IgD-negative memory B cell (primary cell): ENCODE data around the gene KRTAP5-3. TPM values are rescaled to one million over a fixed set of nuclear protein-coding genes. Genes with fewer than 3 reads are reported as not detected.
A peak's percentile ranks its signal among the peaks of the same experiment; 100 is the strongest.

Experiments used
- H3K27ac Mint-ChIP-seq, 3 donors: one replicate each; pipeline ENCODE4 v1.8.0; 2020 to 2022; ENCODE audit warnings: mild to moderate bottlenecking in 3 of 3, mixed read lengths in 3 of 3, moderate library complexity in 1 of 3
- H3K27me3 Mint-ChIP-seq: one replicate; pipeline ENCODE4 v1.8.0; 2021; ENCODE audit warnings: mixed read lengths
- H3K36me3 Mint-ChIP-seq: one replicate; pipeline ENCODE4 v1.8.0; 2020; ENCODE audit warnings: mild to moderate bottlenecking, mixed read lengths
- H3K4me1 Mint-ChIP-seq, 3 donors: one replicate each; pipeline ENCODE4 v1.8.0; 2020 to 2022; ENCODE audit warnings: mixed read lengths in 3 of 3, mild to moderate bottlenecking in 1 of 3
- H3K4me3 Mint-ChIP-seq, 4 donors: one replicate each; pipeline ENCODE4 v1.8.0; 2020 to 2022; ENCODE audit warnings: mild to moderate bottlenecking in 4 of 4, mixed read lengths in 4 of 4, moderate library complexity in 3 of 4
- H3K9me3 Mint-ChIP-seq, 3 donors: one replicate each; pipeline ENCODE4 v1.8.0; 2020 to 2021; ENCODE audit warnings: mixed read lengths in 3 of 3, mild to moderate bottlenecking in 1 of 3
- polyA plus RNA-seq: library from polyadenylated mRNA; unstranded; fragments of 300-500 nt; fragmentation: Illumina TruSeq; gene quantifications from one replicate; pipeline ENCODE4 v1.2.3, GENCODE V29; 2021

KRTAP5-3 gene
- polyA plus RNA-seq, 1 donor from 2014 or later, result not detected

DNA sequence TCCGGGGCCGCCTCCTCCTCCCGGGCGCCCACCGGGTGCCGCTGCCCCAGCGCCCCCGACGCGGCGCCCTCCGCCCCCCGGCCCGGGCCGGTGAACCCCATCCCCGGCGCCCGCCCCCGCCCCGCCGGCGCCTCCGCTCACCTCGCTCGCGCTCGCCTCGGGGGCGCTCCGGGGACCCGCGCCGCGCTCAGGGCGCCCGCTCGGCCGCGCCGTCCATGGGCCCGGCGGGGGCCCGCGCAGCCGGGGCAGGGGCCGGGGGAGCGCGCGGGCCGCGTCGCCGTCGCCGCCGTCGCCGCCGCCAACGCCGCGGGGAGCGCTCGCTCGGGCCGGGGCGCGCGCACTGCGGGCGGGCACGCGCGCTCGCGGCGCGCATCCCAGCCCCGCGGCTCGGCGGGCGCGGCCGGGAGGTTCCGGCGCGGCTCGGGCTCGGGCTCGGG lies 36.5 kb downstream of the KRTAP5-3 start:
- Mint-ChIP-seq H3K36me3 (no peaks in the 10 kb centered on the region), H3K4me3 (no peak overlapping the region), H3K27me3 (peaks cover 10% of the 10 kb centered on the region), H3K4me1 (peaks cover 0 to 8% (median 3%) of the 10 kb centered on the region in 3 donors), H3K9me3 (no peaks in the 10 kb centered on the region), H3K27ac (no peak overlapping the region)

DNA sequence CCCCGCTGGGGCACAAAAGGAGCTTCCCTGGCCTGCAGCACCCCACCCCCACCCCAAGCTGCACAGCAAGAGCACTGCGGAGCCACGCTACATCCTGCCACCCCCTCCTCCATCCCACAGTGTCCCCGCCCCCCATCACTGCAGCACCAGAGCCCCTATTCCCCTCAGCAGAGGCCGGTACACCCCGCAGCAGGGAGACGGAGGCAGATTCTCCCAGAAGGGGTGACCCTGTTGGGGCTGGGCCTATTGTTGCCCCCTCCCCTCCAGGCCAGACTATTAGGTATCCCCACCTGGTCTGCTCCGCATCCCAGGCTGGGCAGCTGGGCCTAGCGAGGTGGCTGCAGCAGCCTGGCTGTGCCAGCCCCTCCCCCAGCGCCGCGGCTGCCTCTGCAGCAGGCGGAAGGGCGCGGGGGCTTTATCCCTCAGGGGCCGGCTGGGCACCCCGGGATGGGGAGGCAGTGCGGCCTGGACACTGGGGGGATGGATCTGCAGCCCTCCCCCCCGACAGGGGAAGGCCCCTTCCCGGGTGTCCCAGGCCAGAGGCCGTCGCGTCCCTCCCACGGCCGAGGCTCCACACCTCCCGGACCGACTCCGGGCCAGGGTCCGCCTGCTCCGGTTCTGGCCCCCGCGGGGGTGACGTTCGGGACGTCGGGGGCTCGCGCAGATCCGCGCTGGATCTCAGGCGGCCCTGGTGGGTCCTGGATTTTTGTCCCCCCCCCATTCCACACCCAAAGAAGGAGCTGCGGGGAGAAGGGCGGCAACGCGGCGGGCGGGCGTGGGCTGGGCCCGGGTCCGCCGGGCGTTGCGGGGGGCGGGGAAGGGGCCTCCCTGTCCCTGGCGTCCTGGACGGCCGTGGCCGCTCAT lies 37.1 kb downstream of the KRTAP5-3 start:
- peaks cover 0 to 8% (median 3%) of the 10 kb centered on the region in 3 donors for H3K4me1 Mint-ChIP-seq
- H3K9me3 Mint-ChIP-seq, result no peaks in the 10 kb centered on the region
- peaks cover 1% of the 10 kb centered on the region for H3K36me3 Mint-ChIP-seq

DNA sequence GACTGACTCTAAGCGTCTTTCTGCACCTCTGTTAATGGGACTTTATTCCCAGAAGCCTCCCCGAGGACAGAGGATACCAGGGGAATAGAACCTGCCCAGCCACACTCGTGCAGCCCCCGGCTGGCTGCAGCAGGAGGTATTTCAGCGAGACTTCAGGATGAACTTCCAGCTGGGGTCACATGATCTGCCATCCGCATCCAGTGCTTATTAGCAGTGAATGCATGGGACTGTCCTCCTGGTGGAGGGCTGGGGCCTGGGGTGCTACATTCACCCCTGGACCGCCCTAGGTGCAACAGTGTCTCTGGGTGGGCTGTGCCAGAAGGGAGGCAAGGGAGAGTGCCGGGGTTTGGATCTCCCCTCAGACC lies 37.8 kb downstream of the KRTAP5-3 start:
- H3K27ac Mint-ChIP-seq, result peak overlapping the region in 2 of 3 donors; percentile 73 to 88
- peaks cover 10% of the 10 kb centered on the region for H3K27me3 Mint-ChIP-seq
- H3K4me1 Mint-ChIP-seq, result peaks cover 0 to 8% (median 3%) of the 10 kb centered on the region in 3 donors
- H3K4me3 Mint-ChIP-seq, result peak overlapping the region; percentile 41 to 81 (median 73)
- no peaks in the 10 kb centered on the region for H3K9me3 Mint-ChIP-seq
- H3K36me3 Mint-ChIP-seq, result peaks cover 2% of the 10 kb centered on the region

More for the DNA sequence above, 37.1 kb downstream of the KRTAP5-3 start:
- Mint-ChIP-seq H3K27me3 (peaks cover 10% of the 10 kb centered on the region), H3K4me3 (peak overlapping the region; percentile 41 to 81 (median 73)), H3K27ac (peak overlapping the region in 2 of 3 donors; percentile 73 to 88)

DNA sequence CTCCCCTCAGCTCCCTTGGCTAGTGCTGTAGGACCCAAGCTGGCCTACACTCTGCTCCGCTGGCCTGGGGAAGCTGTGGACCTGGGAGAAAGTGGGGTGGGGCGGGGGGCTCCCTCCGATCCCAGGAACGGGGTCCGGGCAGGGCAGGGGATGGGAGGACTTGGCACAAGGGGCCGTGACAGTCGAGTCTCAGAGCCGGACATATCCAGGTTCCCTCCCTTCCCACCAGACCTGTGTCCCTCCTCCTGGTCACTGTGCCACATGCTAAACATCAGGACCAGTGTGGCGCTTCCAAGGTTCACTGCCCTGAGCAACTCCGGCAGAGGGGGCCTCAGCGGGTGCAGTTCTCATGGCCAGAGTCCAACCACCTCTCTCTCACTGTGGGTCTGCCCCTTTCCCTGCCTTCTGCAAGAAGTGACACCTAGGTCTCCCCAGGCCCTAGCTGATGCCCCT lies 38.2 kb downstream of the KRTAP5-3 start:
- H3K27me3 Mint-ChIP-seq, result peaks cover 12% of the 10 kb centered on the region
- H3K27ac Mint-ChIP-seq, result peak overlapping the region in 1 of 3 donors; percentile 90
- H3K4me1 Mint-ChIP-seq, result peaks cover 0 to 6% (median 3%) of the 10 kb centered on the region in 3 donors
- peak overlapping the region in 1 of 4 donors; percentile 85 for H3K4me3 Mint-ChIP-seq
- H3K9me3 Mint-ChIP-seq, result no peaks in the 10 kb centered on the region
- H3K36me3 Mint-ChIP-seq, result peaks cover 2% of the 10 kb centered on the region

DNA sequence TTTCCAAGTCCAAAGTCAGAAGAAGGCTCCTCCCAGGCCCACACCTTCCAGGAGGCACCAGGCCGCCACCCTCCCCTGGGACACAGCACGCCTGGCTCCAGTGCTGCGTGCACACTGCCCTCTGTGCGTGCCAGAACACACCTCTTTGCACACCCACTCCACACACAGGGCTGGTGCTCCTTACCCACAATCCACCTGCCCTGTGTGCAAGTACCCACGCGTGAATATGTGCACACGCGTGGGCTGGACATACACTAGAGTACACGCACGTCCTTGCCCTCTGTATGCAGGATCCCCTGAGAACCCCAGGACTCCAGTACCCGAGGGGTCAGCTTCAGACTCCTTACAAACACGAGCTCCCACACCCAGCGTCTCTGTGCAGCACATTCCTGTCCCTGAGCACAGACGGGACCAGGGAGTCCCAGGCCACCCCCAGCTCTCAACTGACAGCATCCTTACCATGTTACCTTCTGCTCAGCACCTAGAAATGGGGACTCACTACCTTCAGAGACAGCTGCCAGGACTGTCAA lies 38.9 kb downstream of the KRTAP5-3 start:
- peak overlapping the region in 2 of 3 donors; percentile 12 to 90 for H3K27ac Mint-ChIP-seq
- H3K27me3 Mint-ChIP-seq, result peaks cover 10% of the 10 kb centered on the region
- peaks cover 2% of the 10 kb centered on the region for H3K36me3 Mint-ChIP-seq
- H3K9me3 Mint-ChIP-seq, result no peaks in the 10 kb centered on the region
- H3K4me3 Mint-ChIP-seq, result peak overlapping the region; percentile 14 to 85 (median 60)
- H3K4me1 Mint-ChIP-seq, result peaks cover 0 to 5% (median 3%) of the 10 kb centered on the region in 3 donors

DNA sequence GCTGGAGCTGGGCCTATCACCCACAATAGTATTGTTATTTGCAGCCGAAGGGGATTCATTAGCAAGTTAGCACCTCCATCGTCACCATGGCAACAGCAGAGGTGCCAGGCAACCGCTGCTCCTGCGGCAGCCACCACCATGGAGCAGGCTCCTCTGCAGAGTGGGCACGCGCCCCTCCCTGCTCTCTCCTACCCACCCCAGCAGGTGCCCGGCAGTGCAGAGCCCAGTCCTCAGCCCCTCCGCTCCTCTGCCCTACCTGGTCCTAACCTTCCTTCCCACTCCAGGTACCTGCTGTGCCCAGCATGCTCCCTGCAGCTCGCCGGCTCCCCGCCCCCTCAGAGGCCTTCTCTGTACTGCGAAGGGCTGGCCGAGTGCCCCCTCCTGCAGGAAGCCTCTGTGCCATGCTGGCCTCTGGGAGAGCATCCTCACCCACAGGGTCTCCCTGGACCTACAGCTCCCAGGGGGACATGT lies 39.8 kb downstream of the KRTAP5-3 start:
- Mint-ChIP-seq H3K9me3 (no peaks in the 10 kb centered on the region), H3K36me3 (peaks cover 2% of the 10 kb centered on the region)

DNA sequence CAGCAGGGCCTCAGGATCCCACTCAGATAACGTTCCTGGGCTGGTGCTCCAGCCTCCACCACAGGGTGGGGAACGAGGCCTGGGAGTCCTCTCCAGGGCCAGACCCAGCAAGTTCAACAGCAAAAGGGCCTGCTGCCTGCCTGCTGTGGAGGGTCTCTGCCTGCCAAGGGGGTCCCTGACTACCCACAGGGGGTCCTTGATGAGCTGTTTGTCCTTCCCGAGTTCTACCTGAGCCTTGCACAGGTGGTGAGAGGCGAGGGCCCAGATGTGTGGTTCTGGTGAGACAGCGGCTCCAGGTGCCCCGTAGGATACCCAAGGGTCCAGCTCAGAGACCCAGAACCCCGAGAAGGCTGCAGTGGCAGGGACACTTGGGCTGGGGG lies 40.6 kb downstream of the KRTAP5-3 start:
- peak overlapping the region in 1 of 4 donors; percentile 85 for H3K4me3 Mint-ChIP-seq
- peak overlapping the region in 1 of 3 donors; percentile 90 for H3K27ac Mint-ChIP-seq
- peaks cover 10% of the 10 kb centered on the region for H3K27me3 Mint-ChIP-seq
- peaks cover 0 to 5% (median 3%) of the 10 kb centered on the region in 3 donors for H3K4me1 Mint-ChIP-seq
- H3K9me3 Mint-ChIP-seq, result no peaks in the 10 kb centered on the region
- H3K36me3 Mint-ChIP-seq, result peaks cover 2% of the 10 kb centered on the region

More for the DNA sequence above, 39.8 kb downstream of the KRTAP5-3 start:
- peaks cover 10% of the 10 kb centered on the region for H3K27me3 Mint-ChIP-seq
- H3K4me3 Mint-ChIP-seq, result peak overlapping the region in 1 of 4 donors; percentile 85
- H3K4me1 Mint-ChIP-seq, result peaks cover 0 to 5% (median 3%) of the 10 kb centered on the region in 3 donors
- H3K27ac Mint-ChIP-seq, result peak overlapping the region in 2 of 3 donors; percentile 39 to 90

DNA sequence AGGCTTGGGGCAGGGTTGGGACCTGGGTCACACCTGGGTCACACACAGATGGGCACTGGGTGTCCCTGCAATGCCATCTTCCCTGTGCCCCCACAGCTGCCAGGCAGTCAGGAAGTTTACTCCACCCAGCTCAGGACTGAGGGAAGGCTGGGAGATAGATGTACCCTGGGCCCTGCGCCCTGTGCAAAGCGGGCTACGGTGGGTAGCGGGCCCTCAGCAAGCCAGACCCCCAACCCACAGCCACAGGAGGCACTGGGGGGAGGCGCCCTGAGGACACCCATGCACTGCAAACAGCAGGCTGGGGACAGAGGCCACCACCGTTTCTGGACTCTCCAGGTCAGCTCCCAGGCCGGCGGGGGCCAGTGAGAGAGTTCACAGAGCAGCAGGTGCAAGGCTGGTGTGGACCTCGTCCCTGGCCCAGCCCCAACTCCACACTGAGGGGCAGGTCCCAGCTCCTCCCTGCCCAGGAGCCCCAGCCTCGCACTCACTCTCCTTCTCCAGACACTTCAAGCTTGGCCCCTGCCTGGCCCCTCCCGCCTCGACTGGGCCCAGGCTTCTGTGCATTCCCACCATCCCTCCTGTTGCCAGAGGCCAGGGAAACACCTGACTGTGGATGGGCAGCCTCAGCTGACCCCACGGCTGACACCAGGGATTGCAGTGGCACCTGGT lies 41.1 kb downstream of the KRTAP5-3 start:
- peaks cover 2% of the 10 kb centered on the region for H3K36me3 Mint-ChIP-seq
- H3K27ac Mint-ChIP-seq, result peak overlapping the region in 1 of 3 donors; percentile 51
- no peaks in the 10 kb centered on the region for H3K9me3 Mint-ChIP-seq
- peak overlapping the region in 1 of 4 donors; percentile 85 for H3K4me3 Mint-ChIP-seq
- H3K27me3 Mint-ChIP-seq, result peaks cover 10% of the 10 kb centered on the region
- peaks cover 0 to 5% (median 3%) of the 10 kb centered on the region in 3 donors for H3K4me1 Mint-ChIP-seq

DNA sequence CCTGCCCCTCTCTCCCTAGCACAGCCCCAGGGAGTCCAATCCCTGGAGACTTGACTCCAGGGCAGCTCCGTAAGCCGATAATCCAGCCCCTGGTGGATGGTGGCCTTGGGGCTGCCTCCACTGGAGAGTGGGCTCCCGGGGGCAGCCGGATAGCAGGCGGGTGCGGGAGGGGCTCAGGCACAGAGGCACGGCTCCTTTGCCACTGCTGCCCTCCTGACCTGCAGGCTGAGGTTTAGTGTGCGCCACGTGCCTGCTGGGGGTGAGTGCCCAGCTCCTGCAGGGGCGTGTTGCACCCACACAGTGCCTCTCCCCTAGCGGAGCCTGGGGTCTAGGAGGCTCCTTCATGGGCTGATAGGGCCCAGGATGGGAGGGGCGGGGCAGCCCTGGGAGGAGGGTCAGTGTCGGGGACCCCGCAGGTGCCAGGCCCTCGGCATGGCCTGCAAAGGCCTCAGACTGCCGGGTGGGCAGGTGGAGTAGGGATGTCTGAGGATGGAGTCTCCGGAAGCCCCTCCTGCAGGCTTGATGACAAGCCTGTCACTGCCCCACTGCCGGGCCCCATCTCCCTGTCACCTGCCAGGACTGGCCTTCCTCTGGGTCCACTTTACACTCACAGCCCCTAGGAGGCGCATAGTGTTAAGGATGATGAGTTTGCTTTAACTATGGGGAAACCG lies 41.7 kb downstream of the KRTAP5-3 start:
- Mint-ChIP-seq H3K4me3 (peak overlapping the region in 2 of 4 donors; percentile 34 to 85), H3K4me1 (peaks cover 0 to 5% (median 3%) of the 10 kb centered on the region in 3 donors), H3K36me3 (peaks cover 2% of the 10 kb centered on the region), H3K27me3 (peaks cover 10% of the 10 kb centered on the region), H3K9me3 (no peaks in the 10 kb centered on the region), H3K27ac (peak overlapping the region in 2 of 3 donors; percentile 39 to 51)

DNA sequence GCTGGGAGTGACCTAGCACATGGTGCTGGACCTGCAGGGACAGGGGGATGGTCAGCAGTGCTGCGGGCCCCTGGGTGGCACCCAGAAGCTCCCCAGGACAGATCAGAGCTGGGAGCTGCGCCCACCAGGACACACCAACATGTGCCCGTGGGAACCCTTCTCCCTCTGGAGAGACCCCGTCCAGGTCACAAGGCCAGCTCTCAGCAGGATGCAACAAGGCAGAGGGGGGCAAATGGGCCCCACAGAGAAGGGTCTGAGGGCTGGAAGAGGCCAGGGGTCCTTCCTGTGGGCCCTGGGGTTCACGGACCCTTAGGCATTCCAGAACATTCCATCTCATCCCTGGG lies 42.4 kb downstream of the KRTAP5-3 start:
- peak overlapping the region in 1 of 3 donors; percentile 39 for H3K27ac Mint-ChIP-seq
- peaks cover 10% of the 10 kb centered on the region for H3K27me3 Mint-ChIP-seq
- peaks cover 0 to 5% (median 3%) of the 10 kb centered on the region in 3 donors for H3K4me1 Mint-ChIP-seq
- peak overlapping the region in 1 of 4 donors; percentile 47 for H3K4me3 Mint-ChIP-seq
- H3K9me3 Mint-ChIP-seq, result no peaks in the 10 kb centered on the region
- H3K36me3 Mint-ChIP-seq, result peaks cover 2% of the 10 kb centered on the region

DNA sequence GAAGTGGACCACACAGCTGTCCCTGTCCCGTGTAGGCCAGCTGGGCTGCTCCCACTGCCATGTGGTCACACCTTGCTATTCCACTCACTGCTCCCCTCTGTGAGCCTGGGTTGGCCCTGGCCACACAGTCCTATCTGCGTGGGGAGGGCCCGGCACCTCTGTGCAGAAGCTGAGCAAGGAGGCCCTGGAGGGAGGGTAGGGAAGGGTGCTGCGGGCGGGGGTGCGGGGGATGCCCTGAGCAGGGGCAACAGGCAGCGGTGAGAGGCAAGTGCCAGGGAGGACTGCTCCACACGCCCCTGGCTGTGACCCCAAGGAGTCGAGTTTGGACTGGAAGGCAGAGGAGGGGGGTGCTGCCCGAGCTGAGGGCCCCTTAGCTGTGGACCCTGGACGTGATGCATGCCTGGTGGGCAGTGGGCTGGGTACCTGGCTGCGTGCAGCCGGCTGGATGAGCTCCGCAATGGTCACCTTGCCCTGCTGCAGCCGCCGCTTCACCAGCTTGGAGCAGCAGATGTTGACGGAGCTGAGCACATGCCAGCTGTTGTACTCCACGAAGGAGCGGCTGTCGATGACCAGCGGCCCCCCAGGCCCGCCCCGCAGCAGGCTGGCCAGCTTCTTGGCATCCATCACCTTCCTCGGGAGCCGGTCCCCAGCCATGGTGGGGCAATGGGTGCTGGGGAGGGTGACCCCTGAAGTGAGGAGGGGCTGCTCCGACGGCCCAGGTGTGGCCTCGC lies 42.9 kb downstream of the KRTAP5-3 start:
- H3K9me3 Mint-ChIP-seq, result no peaks in the 10 kb centered on the region
- peaks cover 0 to 5% (median 2%) of the 10 kb centered on the region in 3 donors for H3K4me1 Mint-ChIP-seq
- H3K27ac Mint-ChIP-seq, result no peak overlapping the region
- H3K27me3 Mint-ChIP-seq, result peaks cover 9% of the 10 kb centered on the region
- peak overlapping the region in 1 of 4 donors; percentile 52 for H3K4me3 Mint-ChIP-seq
- H3K36me3 Mint-ChIP-seq, result peaks cover 2% of the 10 kb centered on the region

DNA sequence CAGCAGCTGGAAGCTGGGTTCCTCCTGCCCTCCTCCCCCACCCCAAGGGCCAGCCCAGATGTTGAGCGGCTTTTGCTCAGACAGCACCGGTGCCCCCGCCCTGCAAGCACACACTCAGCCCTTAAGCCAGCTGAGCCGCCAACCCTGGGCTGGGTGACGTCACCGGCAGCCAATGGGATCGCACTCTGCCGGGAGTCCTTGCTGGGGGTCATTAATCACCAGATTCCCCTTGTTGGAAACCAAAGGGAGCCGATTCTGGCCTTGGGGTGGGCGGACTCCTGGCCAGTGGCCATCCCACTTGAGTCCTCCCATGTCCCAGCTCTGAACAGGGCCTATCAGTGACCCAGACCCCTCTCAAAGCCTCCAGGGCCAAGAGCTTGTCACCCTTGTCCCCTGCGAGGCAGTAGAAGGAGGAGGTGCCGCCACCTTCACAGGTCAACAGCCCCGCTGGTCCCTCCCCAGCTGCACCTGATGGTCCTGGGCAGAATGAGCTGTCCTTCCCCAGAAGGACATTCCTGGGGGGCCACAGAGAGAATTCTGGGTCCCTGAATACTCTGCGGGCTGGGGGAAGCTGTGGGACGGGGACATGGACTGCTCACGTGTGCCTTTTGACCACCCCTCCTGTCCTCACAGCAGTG lies 43.6 kb downstream of the KRTAP5-3 start:
- Mint-ChIP-seq H3K27ac (no peak overlapping the region), H3K9me3 (no peaks in the 10 kb centered on the region), H3K27me3 (peaks cover 7% of the 10 kb centered on the region), H3K4me1 (peaks cover 0 to 5% (median 2%) of the 10 kb centered on the region in 3 donors), H3K36me3 (peaks cover 3% of the 10 kb centered on the region), H3K4me3 (peak overlapping the region in 1 of 4 donors; percentile 52)

DNA sequence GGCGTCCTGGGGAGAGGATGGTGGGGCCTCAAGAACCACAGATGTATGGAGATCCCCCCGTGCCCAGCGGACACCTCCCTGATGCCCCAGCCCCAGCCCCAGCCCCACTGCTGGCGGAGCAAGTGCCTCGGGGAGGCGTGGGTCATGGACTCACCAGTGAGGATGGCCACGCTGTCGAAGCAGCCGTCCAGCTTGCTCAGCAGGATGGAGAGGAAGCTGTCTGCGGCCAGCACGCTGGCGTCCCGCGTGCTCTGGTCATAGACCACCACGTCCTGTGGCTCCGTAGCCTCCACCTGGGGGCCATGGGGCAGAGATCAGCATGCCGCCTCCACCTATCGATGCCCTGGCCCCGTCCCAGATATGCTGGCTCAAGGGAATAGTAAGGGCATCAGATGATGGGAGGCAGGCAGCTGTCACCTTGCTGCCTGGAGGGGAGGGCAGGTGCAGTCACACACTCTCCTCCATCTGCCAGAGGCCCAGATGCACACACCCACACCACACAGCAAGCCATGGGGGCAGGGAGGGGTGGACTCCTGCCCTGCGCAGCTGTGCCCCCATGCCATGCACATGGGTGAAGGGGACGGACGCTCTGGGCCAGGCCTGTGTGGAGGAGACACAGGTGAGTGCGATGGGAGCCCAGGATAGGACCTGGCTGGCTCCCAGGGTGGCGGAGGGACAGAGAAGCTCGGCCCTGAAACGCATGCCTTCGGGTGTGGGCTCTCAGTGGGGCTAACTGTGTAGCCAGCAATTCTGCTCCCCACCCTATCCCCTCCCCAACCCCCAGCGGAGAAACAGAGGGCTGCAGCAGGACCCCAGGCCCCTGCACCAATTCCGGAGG lies 44.3 kb downstream of the KRTAP5-3 start:
- Mint-ChIP-seq H3K27ac (peak overlapping the region in 1 of 3 donors; percentile 48), H3K4me1 (peaks cover 0 to 2% (median 0%) of the 10 kb centered on the region in 3 donors), H3K36me3 (peaks cover 4% of the 10 kb centered on the region), H3K9me3 (no peaks in the 10 kb centered on the region), H3K4me3 (no peak overlapping the region), H3K27me3 (peaks cover 3% of the 10 kb centered on the region)
